HepG2 (cell line): ENCODE results near the gene KCNQ1OT1. TPM values are rescaled to one million over a fixed set of nuclear protein-coding genes. Genes with fewer than 3 reads are reported as not detected.

ENCODE experiments used
- ATAC-seq: fragments of 200-7000 bp; cut with Tn5 transposase; 3 replicates; pipeline ENCODE4 v1.9.1; 2020; ENCODE audit warnings: mild to moderate bottlenecking, moderate library complexity
- BruUV-seq: library from RNA; stranded (reverse); fragments of 400-500 nt; replicated peaks from 2 replicates; lab custom pipeline; 2021; lab: Mats Ljungman, UMichigan
- CTCF ChIA-PET: fragments of 300-600 bp; formaldehyde crosslinking; extraction: SDS; loops from one replicate; lab custom pipeline; 2021; ENCODE audit warnings: low total read pairs, inconsistent platforms, low intra/inter-chr PET ratio; lab: Yijun Ruan, JAX
- POLR2A ChIA-PET: fragments of 350-600 bp; sonication (Branson Sonifier 250); formaldehyde crosslinking; loops from one replicate; lab custom pipeline; 2020; ENCODE audit warnings: antibody characterized with exemption, inconsistent platforms; lab: Yijun Ruan, JAX
- DNase-seq: peaks from one replicate; pipeline ENCODE4 v3.0.0-alpha.2; 2015; ENCODE audit warnings: low spot score
- FAIRE-seq: peaks from 3 replicates; lab custom pipeline; 2011; peaks lifted over from hg19 to GRCh38; lab: Jason Lieb, UNC
- H2AFZ ChIP-seq: one replicate; pipeline ENCODE4 v1.6.1; 2011; ENCODE audit warnings: low read length, inconsistent platforms
- H3K27ac ChIP-seq: fragments of 300-600 bp; 3 replicates; pipeline ENCODE4 v1.8.0; 2011; ENCODE audit warnings: mixed run types, mild to moderate bottlenecking, mixed read lengths, low read length, inconsistent platforms; ENCODE audit not compliant: insufficient read depth; ENCODE audit errors: extremely low read length
- H3K27me3 ChIP-seq, 2 experiments: fragments of 200-600 bp in 1 of 2; 2 replicates in 1 of 2; 3 replicates in 1 of 2; pipeline versions ENCODE4 v1.6.0 to v1.8.0; 2011; ENCODE audit warnings: low read length in 2 of 2, mild to moderate bottlenecking in 2 of 2, moderate library complexity in 2 of 2, inconsistent platforms in 1 of 2; ENCODE audit not compliant: insufficient read depth in 2 of 2, control insufficient read depth in 1 of 2
- H3K36me3 ChIP-seq, 2 experiments: fragments of 200-600 bp in 1 of 2; replicated peaks in 1 of 2; 2 replicates in 1 of 2; 3 replicates in 1 of 2; pipeline versions ENCODE4 v1.5.1 to v1.8.0; 2011; ENCODE audit warnings: low read length in 2 of 2, inconsistent platforms in 1 of 2; ENCODE audit not compliant: insufficient read depth in 2 of 2, control insufficient read depth in 1 of 2
- H3K4me1 ChIP-seq: 2 replicates; pipeline ENCODE4 v1.5.1; 2012; ENCODE audit warnings: low read length, inconsistent platforms; ENCODE audit not compliant: insufficient read depth
- H3K4me2 ChIP-seq: 2 replicates; pipeline ENCODE4 v1.6.0; 2011; ENCODE audit warnings: low read depth, low read length, inconsistent platforms
- H3K4me3 ChIP-seq, 3 experiments: fragments of 200-600 bp in 1 of 3; sonication (generic), shearing (Covaris generic) in 1 of 3; replicated peaks in 1 of 3; 2 replicates each; pipeline ENCODE4 v1.5.1; 2011 to 2016; ENCODE audit warnings: low read length in 3 of 3, inconsistent platforms in 2 of 3, low read depth in 2 of 3, mild to moderate bottlenecking in 2 of 3, control low read depth in 1 of 3, mixed read lengths in 1 of 3; ENCODE audit not compliant: insufficient read depth in 1 of 3
- H3K79me2 ChIP-seq: one replicate; pipeline ENCODE4 v1.6.1; 2011; ENCODE audit warnings: low read length, inconsistent platforms; ENCODE audit not compliant: insufficient read depth
- H3K9ac ChIP-seq: 2 replicates; pipeline ENCODE4 v1.6.0; 2011; ENCODE audit warnings: mild to moderate bottlenecking, low read depth, low read length, inconsistent platforms; ENCODE audit not compliant: insufficient read depth
- H3K9me3 ChIP-seq: 2 replicates; pipeline ENCODE4 v1.5.1; 2012; ENCODE audit warnings: mild to moderate bottlenecking, low read length
- H4K20me1 ChIP-seq: 2 replicates; pipeline ENCODE4 v1.6.0; 2011; ENCODE audit warnings: inconsistent platforms, mild to moderate bottlenecking, low read length, moderate library complexity; ENCODE audit not compliant: insufficient read depth
- ATM ChIP-seq: fragments of 450-650 bp; IDR thresholded peaks from 2 replicates; pipeline ENCODE4 v1.7.1; 2017; ENCODE audit warnings: mild to moderate bottlenecking, borderline replicate concordance
- FOXC1 ChIP-seq: sonication (generic); formaldehyde crosslinking; IDR thresholded peaks from 2 replicates; pipeline ENCODE4 v1.8.0; 2022; ENCODE audit warnings: mild to moderate bottlenecking, missing genetic modification reagents, borderline replicate concordance
- HIVEP1 ChIP-seq: sonication (generic); formaldehyde crosslinking; IDR thresholded peaks from 2 replicates; pipeline ENCODE4 v1.4.0; 2020; ENCODE audit warnings: mild to moderate bottlenecking, missing genetic modification reagents
- LBX2 ChIP-seq: sonication (generic); formaldehyde crosslinking; IDR thresholded peaks from 2 replicates; pipeline ENCODE4 v1.5.0; 2020; ENCODE audit warnings: missing genetic modification reagents, mild to moderate bottlenecking, borderline replicate concordance
- MAFF ChIP-seq: IDR thresholded peaks from 2 replicates; pipeline ENCODE4 v1.6.1; 2011; ENCODE audit warnings: low read depth, low read length, improper control_type of control experiment
- NFATC3 ChIP-seq: sonication (generic); formaldehyde crosslinking; IDR thresholded peaks from 2 replicates; pipeline ENCODE4 v1.5.1; 2020; ENCODE audit warnings: mild to moderate bottlenecking, missing genetic modification reagents
- REPIN1 ChIP-seq: sonication (generic); formaldehyde crosslinking; IDR thresholded peaks from 2 replicates; pipeline ENCODE4 v1.8.0; 2022; ENCODE audit warnings: missing genetic modification reagents, low read depth, mild to moderate bottlenecking, borderline replicate concordance
- SOX13 ChIP-seq, 3 experiments: fragments of 450-650 bp in 1 of 3; sonication (generic) in 1 of 3; formaldehyde crosslinking in 1 of 3; IDR thresholded peaks in 2 of 3; conservative IDR thresholded peaks in 1 of 3; 2 replicates each; pipeline versions ENCODE4 v1.5.0 to v1.6.1; 2016 to 2020; ENCODE audit warnings: antibody characterized with exemption in 1 of 3, mild to moderate bottlenecking in 1 of 3, missing compliant biosample characterization in 1 of 3, missing genetic modification reagents in 1 of 3, moderate library complexity in 1 of 3
- SRSF4 ChIP-seq: fragments of 200-400 bp; formaldehyde crosslinking; IDR thresholded peaks from one replicate; pipeline ENCODE4 v1.6.1; 2018; ENCODE audit warnings: mild to moderate bottlenecking, low read depth, low read length, moderate library complexity; ENCODE audit not compliant: poor library complexity, severe bottlenecking
- TFAP4 ChIP-seq: sonication (generic); IDR thresholded peaks from 2 replicates; pipeline ENCODE4 v1.6.1; 2016; ENCODE audit warnings: low read depth, borderline replicate concordance
- ZNF253 ChIP-seq: sonication (generic); formaldehyde crosslinking; IDR thresholded peaks from 2 replicates; pipeline ENCODE4 v1.8.0; 2022; ENCODE audit warnings: mild to moderate bottlenecking, missing genetic modification reagents, borderline replicate concordance
- ZNF3 ChIP-seq: IDR thresholded peaks from 2 replicates; pipeline ENCODE4 v1.7.0; 2017; ENCODE audit warnings: inconsistent platforms
- ZNF496 ChIP-seq: sonication (generic); formaldehyde crosslinking; IDR thresholded peaks from 2 replicates; pipeline ENCODE4 v1.8.1; 2023; ENCODE audit warnings: mild to moderate bottlenecking, moderate library complexity, missing genetic modification reagents; ENCODE audit not compliant: insufficient replicate concordance
- ZNF672 ChIP-seq: sonication (generic); formaldehyde crosslinking; IDR thresholded peaks from 2 replicates; pipeline ENCODE4 v1.8.1; 2022; ENCODE audit warnings: missing genetic modification reagents
- ZNF7 ChIP-seq: IDR thresholded peaks from 2 replicates; pipeline ENCODE4 v1.6.1; 2016; ENCODE audit warnings: missing biosample characterization, missing genetic modification reagents
- WGBS: methylation state at CpG from one replicate; pipeline ENCODE4 v1.1.6; 2017; ENCODE audit warnings: low lambda C conversion rate; 5-methylcytosine and 5-hydroxymethylcytosine counted together
- in situ Hi-C: cut with HindIII; loops from 2 replicates; pipeline ENCODE4 v1.10.0; 2017; ENCODE audit warnings: low pct_unique_long_range_greater_than_20kb; ENCODE audit not compliant: extremely low pct_ligation_motif_present
- intact Hi-C: fragments of 100-400 bp; cut with micrococcal nuclease; formaldehyde crosslinking; loops from one replicate; pipeline ENCODE4 v1.10.0; 2022; ENCODE audit not compliant: unreplicated experiment
- polyA plus RNA-seq, 8 experiments: library from polyadenylated mRNA; depleted of rRNA in 3 of 8; stranded (reverse) in 7 of 8; unstranded in 1 of 8; fragments of >200 nt; fragmentation: Illumina TruSeq in 4 of 8; extraction: Trizol in 4 of 8; gene quantifications; 2 replicates each; pipeline versions ENCODE4 v1.2.1 to v1.2.3, GENCODE V29; 2011 to 2016; ENCODE audit warnings: low read depth in 4 of 8, missing spikeins in 1 of 8, mixed read lengths in 1 of 8; ENCODE audit not compliant: insufficient read depth in 1 of 8
- total RNA-seq, 5 experiments: library from RNA; depleted of rRNA; stranded (reverse); fragments of >200 nt; fragmentation: Illumina TruSeq; extraction: Trizol; gene quantifications; 2 replicates each; pipeline ENCODE4 v1.2.3, GENCODE V29; 2016; ENCODE audit warnings: low read depth in 1 of 5

Gene KCNQ1OT1
- total and polyA plus RNA-seq, 2 of the 13 experiments (the other 11 are each of a cell fraction or from before 2014, with no cell fraction given): 1.3 to 18.9 TPM

- Histone ChIP-seq H3K9me3 (no peaks in the 10 kb centered on the region), H3K27ac (no peak overlapping the region), H2AFZ (no peak overlapping the region), H3K27me3 (peaks cover 11 to 41% of the 10 kb centered on the region in 2 experiments), H3K4me3 (no peak overlapping the region), H3K79me2 (no peaks in the 10 kb centered on the region), H3K4me1 (peaks cover 27% of the 10 kb centered on the region), H3K4me2 (no peak overlapping the region), H4K20me1 (no peaks in the 10 kb centered on the region), H3K9ac (no peak overlapping the region), H3K36me3 (no peaks in the 10 kb centered on the region)
- ChIA-PET POLR2A (no interaction called here), CTCF (no interaction called here)
- intact Hi-C loops (no loop called here), in situ Hi-C loops (no loop called here)
- DNase-seq (no peak), FAIRE-seq (no peak), ATAC-seq (no peak)
- no peak for TF ChIP-seq ZNF7 (CRISPR knock-in tag)
- TF ChIP-seq TFAP4: no peak
- no peak for TF ChIP-seq ZNF3 (CRISPR knock-in tag)
- no peak for TF ChIP-seq HIVEP1
- TF ChIP-seq LBX2 (CRISPR knock-in tag): no peak
- TF ChIP-seq ZNF253 (CRISPR knock-in tag): no peak
- no peak for TF ChIP-seq ATM
- no peak for TF ChIP-seq MAFF
- no peak for TF ChIP-seq SOX13 (IDR thresholded peaks at IDR 0.05)
- TF ChIP-seq SOX13 (CRISPR knock-in tag; conservative IDR thresholded peaks at IDR 0.05 in 1 of 2, IDR thresholded peaks at IDR 0.05 in 1 of 2): no peak
- no peak for TF ChIP-seq SRSF4
- no peak for TF ChIP-seq ZNF496
- TF ChIP-seq ZNF672 (CRISPR knock-in tag): no peak
- TF ChIP-seq REPIN1 (CRISPR knock-in tag): no peak
- TF ChIP-seq FOXC1 (CRISPR knock-in tag): no peak
- TF ChIP-seq NFATC3: no peak
- 64% methylated on average over 6 of the region's 25 CpGs for WGBS
- no TSS peak for BruUV-seq
Observed at GRCh38 chr11:2570841-2571597, 128.8 kb downstream of the KCNQ1OT1 start.
